AG04449 (cell line): Measurements from ENCODE around the gene CACNA2D4.
"Not testable (repeated sequence)": the region's sequence is repeated elsewhere in the genome, so short reads cannot be mapped to it uniquely, and the experiment has no call there.

Experiments used
- CTCF ChIA-PET: fragments of 350-600 bp; formaldehyde crosslinking; extraction: SDS; loops from one replicate; lab custom pipeline; 2021; ENCODE audit warnings: antibody characterized with exemption; lab: Yijun Ruan, JAX
- POLR2A ChIA-PET: fragments of 400-600, 350-600 bp; formaldehyde crosslinking; extraction: SDS; loops from one replicate; lab custom pipeline; 2020; ENCODE audit warnings: antibody characterized with exemption, inconsistent platforms; lab: Yijun Ruan, JAX
- DNase-seq: peaks from one replicate; pipeline ENCODE4 v3.0.0-alpha.2; 2010; ENCODE audit warnings: low read depth, low spot score
- H3K4me3 ChIP-seq: 2 replicates; pipeline ENCODE4 v1.5.1; 2011; ENCODE audit warnings: low read depth, mild to moderate bottlenecking, control low read depth, low read length
- CTCF ChIP-seq: IDR thresholded peaks from one replicate; pipeline ENCODE4 v1.5.1; 2011; ENCODE audit warnings: mild to moderate bottlenecking, moderate library complexity, low read length, control low read depth, inconsistent platforms; ENCODE audit not compliant: insufficient read depth; ENCODE audit errors: missing control alignments

CACNA2D4 gene

GRCh38 chr12:1822699-1823098 is 95.8 kb downstream of the CACNA2D4 start:
- CTCF ChIA-PET = interaction anchor here (1.1 kb wide), 1 partner anchor 9 kb away, joined by 3 read pairs; no protein-coding TSS in a partner anchor
- no peak for TF ChIP-seq CTCF
- H3K4me3 ChIP-seq = no peak overlapping the region
- POLR2A ChIA-PET = no interaction called here
- no peak for DNase-seq

- CTCF ChIA-PET = interaction anchor here (1.1 to 1.3 kb wide), 2 partner anchors 8 to 118 kb away, joined by 3 to 4 read pairs; no protein-coding TSS in a partner anchor
- POLR2A ChIA-PET = no interaction called here
- no peak for DNase-seq
- H3K4me3 ChIP-seq = no peak overlapping the region
- TF ChIP-seq CTCF = no peak
Measured at GRCh38 chr12:1821805-1822204, 96.6 kb downstream of the CACNA2D4 start.

GRCh38 chr12:1820896-1821291 is 97.6 kb downstream of the CACNA2D4 start:
- CTCF ChIA-PET = interaction anchor here (1.3 kb wide), 1 partner anchor 119 kb away, joined by 4 read pairs; no protein-coding TSS in a partner anchor
- TF ChIP-seq CTCF = no peak
- H3K4me3 ChIP-seq = no peak overlapping the region
- POLR2A ChIA-PET = no interaction called here
- DNase-seq = no peak

- ChIA-PET CTCF (no interaction called here), POLR2A (no interaction called here)
- TF ChIP-seq CTCF = no peak
- no peak within 1 kb of the TSS for H3K4me3 ChIP-seq
- no peak for DNase-seq
Measured at GRCh38 chr12:1820191-1820895, 98.1 kb downstream of the CACNA2D4 start, which contains the start of gene LRTM2. LRTM2 (plus strand) TSS chr12:1820565; CDS start chr12:1828149, 7,584 bp downstream.

GRCh38 chr12:1819571-1819970 is 98.9 kb downstream of the CACNA2D4 start:
- no peak for TF ChIP-seq CTCF
- no peak overlapping the region for H3K4me3 ChIP-seq
- ChIA-PET CTCF (interaction anchor here (1.0 kb wide), 1 partner anchor 12 kb away, joined by 3 read pairs; no protein-coding TSS in a partner anchor), POLR2A (no interaction called here)
- DNase-seq = no peak

- ChIA-PET POLR2A (no interaction called here), CTCF (interaction anchor here (1.0 kb wide), 1 partner anchor 12 kb away, joined by 3 read pairs; no protein-coding TSS in a partner anchor)
- TF ChIP-seq CTCF = no peak
- no peak overlapping the region for H3K4me3 ChIP-seq
- no peak for DNase-seq
Measured at GRCh38 chr12:1819050-1819449, 99.4 kb downstream of the CACNA2D4 start.

GRCh38 chr12:1817928-1818327 is 100.5 kb downstream of the CACNA2D4 start:
- CTCF ChIA-PET, H3K4me3 ChIP-seq, DNase-seq, POLR2A ChIA-PET: not testable (repeated sequence)
